HepG2 (cell line): ENCODE measurements around the gene NADK2. TPM values are rescaled to one million over a fixed set of nuclear protein-coding genes. Genes with fewer than 3 reads are reported as not detected.

ENCODE experiments used
- CHD4 ChIP-seq: fragments of 200-600 bp; sonication (generic); IDR thresholded peaks from 2 replicates; pipeline ENCODE4 v1.7.0; 2017; ENCODE audit warnings: mild to moderate bottlenecking, low read length, borderline replicate concordance
- E2F5 ChIP-seq: sonication (generic); formaldehyde crosslinking; conservative IDR thresholded peaks from 2 replicates; pipeline ENCODE4 v1.4.0; 2020; ENCODE audit warnings: missing genetic modification reagents
- EED ChIP-seq: sonication (generic); formaldehyde crosslinking; IDR thresholded peaks from 2 replicates; pipeline ENCODE4 v1.5.0; 2020; ENCODE audit warnings: mild to moderate bottlenecking, missing genetic modification reagents
- FIP1L1 ChIP-seq: fragments of 200-400 bp; formaldehyde crosslinking; IDR thresholded peaks from 2 replicates; pipeline ENCODE4 v1.6.1; 2018; ENCODE audit warnings: low read depth, mild to moderate bottlenecking, low read length, moderate library complexity, borderline replicate concordance; ENCODE audit not compliant: insufficient read depth
- FOXC1 ChIP-seq: sonication (generic); formaldehyde crosslinking; IDR thresholded peaks from 2 replicates; pipeline ENCODE4 v1.8.0; 2022; ENCODE audit warnings: mild to moderate bottlenecking, missing genetic modification reagents, borderline replicate concordance
- FOXP1 ChIP-seq, 2 experiments: fragments of 450-650 bp in 1 of 2; IDR thresholded peaks; 2 replicates each; pipeline ENCODE4 v1.6.1; 2017 to 2018; ENCODE audit warnings: antibody characterized with exemption in 1 of 2
- HDAC6 ChIP-seq: fragments of 200-600 bp; sonication (generic); IDR thresholded peaks from 2 replicates; pipeline ENCODE4 v1.7.0; 2017; ENCODE audit warnings: mild to moderate bottlenecking, antibody characterized with exemption, low read length, low read depth
- HMG20B ChIP-seq: conservative IDR thresholded peaks from 2 replicates; pipeline ENCODE4 v1.6.1; 2016; ENCODE audit warnings: missing genetic modification reagents, missing compliant biosample characterization
- MAFF ChIP-seq: IDR thresholded peaks from 2 replicates; pipeline ENCODE4 v1.6.1; 2011; ENCODE audit warnings: low read depth, low read length, improper control_type of control experiment
- MBD4 ChIP-seq: IDR thresholded peaks from 2 replicates; pipeline ENCODE4 v1.6.1; 2012; ENCODE audit warnings: low read length, inconsistent platforms, borderline replicate concordance
- NBN ChIP-seq: fragments of 450-650 bp; conservative IDR thresholded peaks from 2 replicates; pipeline ENCODE4 v1.6.1; 2017
- NCOR1 ChIP-seq: fragments of 200-600 bp; sonication (generic); IDR thresholded peaks from 2 replicates; pipeline ENCODE4 v1.7.0; 2017; ENCODE audit warnings: antibody characterized with exemption, low read length, borderline replicate concordance
- PAWR ChIP-seq: sonication (generic); formaldehyde crosslinking; IDR thresholded peaks from 2 replicates; pipeline ENCODE4 v1.4.0; 2020; ENCODE audit warnings: missing genetic modification reagents, mild to moderate bottlenecking, borderline replicate concordance
- REPIN1 ChIP-seq: sonication (generic); formaldehyde crosslinking; IDR thresholded peaks from 2 replicates; pipeline ENCODE4 v1.8.0; 2022; ENCODE audit warnings: missing genetic modification reagents, low read depth, mild to moderate bottlenecking, borderline replicate concordance
- SAFB2 ChIP-seq: sonication (generic); formaldehyde crosslinking; IDR thresholded peaks from 2 replicates; pipeline ENCODE4 v1.5.1; 2020; ENCODE audit warnings: missing genetic modification reagents, low read depth, mild to moderate bottlenecking, borderline replicate concordance
- ZBTB1 ChIP-seq: sonication (generic); formaldehyde crosslinking; IDR thresholded peaks from 2 replicates; pipeline ENCODE4 v1.4.0; 2020; ENCODE audit warnings: missing genetic modification reagents, borderline replicate concordance
- ZBTB39 ChIP-seq: sonication (generic); formaldehyde crosslinking; IDR thresholded peaks from 2 replicates; pipeline ENCODE4 v1.5.0; 2020; ENCODE audit warnings: missing genetic modification reagents
- ZBTB7B ChIP-seq: sonication (generic); formaldehyde crosslinking; IDR thresholded peaks from 2 replicates; pipeline ENCODE4 v1.4.0; 2020; ENCODE audit warnings: missing genetic modification reagents
- ZC3H4 ChIP-seq: sonication (generic); formaldehyde crosslinking; IDR thresholded peaks from 2 replicates; pipeline ENCODE4 v1.4.0; 2020; ENCODE audit warnings: missing genetic modification reagents, borderline replicate concordance
- ZNF10 ChIP-seq: sonication (generic); formaldehyde crosslinking; IDR thresholded peaks from 2 replicates; pipeline ENCODE4 v1.4.0; 2020; ENCODE audit warnings: mild to moderate bottlenecking, low read depth, missing genetic modification reagents, borderline replicate concordance
- ZNF331 ChIP-seq: sonication (generic); formaldehyde crosslinking; IDR thresholded peaks from 2 replicates; pipeline ENCODE4 v1.4.0; 2020; ENCODE audit warnings: missing genetic modification reagents
- ZNF652 ChIP-seq: IDR thresholded peaks from 2 replicates; pipeline ENCODE4 v1.6.1; 2016; ENCODE audit warnings: low read depth, borderline replicate concordance
- ZNF850 ChIP-seq: sonication (generic); formaldehyde crosslinking; conservative IDR thresholded peaks from 2 replicates; pipeline ENCODE4 v1.9.0; 2021; ENCODE audit warnings: mild to moderate bottlenecking, missing genetic modification reagents
- polyA plus RNA-seq, 8 experiments: library from polyadenylated mRNA; depleted of rRNA in 3 of 8; stranded (reverse) in 7 of 8; unstranded in 1 of 8; fragments of >200 nt; fragmentation: Illumina TruSeq in 4 of 8; extraction: Trizol in 4 of 8; gene quantifications; 2 replicates each; pipeline versions ENCODE4 v1.2.1 to v1.2.3, GENCODE V29; 2011 to 2016; ENCODE audit warnings: low read depth in 4 of 8, missing spikeins in 1 of 8, mixed read lengths in 1 of 8; ENCODE audit not compliant: insufficient read depth in 1 of 8
- total RNA-seq, 5 experiments: library from RNA; depleted of rRNA; stranded (reverse); fragments of >200 nt; fragmentation: Illumina TruSeq; extraction: Trizol; gene quantifications; 2 replicates each; pipeline ENCODE4 v1.2.3, GENCODE V29; 2016; ENCODE audit warnings: low read depth in 1 of 5
- TF ChIP-seq, protein P1 (sequence below): sonication (generic); formaldehyde crosslinking; IDR thresholded peaks from 2 replicates; pipeline ENCODE4 v1.4.0; 2020; ENCODE audit warnings: missing genetic modification reagents
- TF ChIP-seq, protein P2 (sequence below): sonication (generic); formaldehyde crosslinking; IDR thresholded peaks from 2 replicates; pipeline ENCODE4 v1.4.0; 2020; ENCODE audit warnings: missing genetic modification reagents

Gene NADK2
- total and polyA plus RNA-seq, 2 of the 13 experiments (the other 11 are each of a cell fraction or from before 2014, with no cell fraction given) = 13.9 to 71.4 TPM

DNA sequence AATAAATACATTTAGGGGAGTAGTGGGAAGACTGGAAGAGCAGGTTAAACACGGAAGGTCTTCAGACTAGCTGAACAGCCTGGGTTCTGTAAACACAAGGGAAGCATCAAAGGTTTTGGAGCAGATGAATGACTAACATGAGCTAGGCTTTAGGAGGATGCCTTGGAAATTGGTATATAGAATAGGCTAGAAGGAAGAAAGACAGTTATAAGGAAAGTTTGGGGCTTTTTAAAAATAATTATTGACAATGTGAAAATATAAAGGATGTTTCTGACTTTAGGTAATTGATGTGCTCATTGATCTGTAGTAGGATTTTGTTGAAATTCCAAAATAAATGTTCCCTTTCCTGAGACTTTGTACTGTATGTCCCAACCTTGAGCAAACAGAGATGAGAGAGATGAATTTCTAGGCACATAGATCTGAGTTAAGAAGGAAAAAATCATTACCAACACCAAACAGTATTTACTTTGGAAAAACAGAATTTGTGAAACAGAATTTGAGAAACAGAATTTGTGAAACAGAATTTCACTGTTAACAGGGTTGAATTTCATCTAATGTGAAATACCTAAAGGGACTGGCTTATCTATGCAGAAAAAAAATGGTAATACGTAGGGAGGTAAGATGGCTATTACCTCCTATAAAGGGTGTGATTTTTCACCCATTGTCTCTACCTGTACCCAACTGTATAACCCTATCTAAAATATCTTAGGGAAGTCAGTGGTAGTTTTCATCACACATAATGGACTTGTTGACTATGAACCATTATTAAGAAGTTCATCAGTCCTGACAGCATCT lies 61.0 kb downstream of the NADK2 start (continued):
- TF ChIP-seq, protein P1, sequence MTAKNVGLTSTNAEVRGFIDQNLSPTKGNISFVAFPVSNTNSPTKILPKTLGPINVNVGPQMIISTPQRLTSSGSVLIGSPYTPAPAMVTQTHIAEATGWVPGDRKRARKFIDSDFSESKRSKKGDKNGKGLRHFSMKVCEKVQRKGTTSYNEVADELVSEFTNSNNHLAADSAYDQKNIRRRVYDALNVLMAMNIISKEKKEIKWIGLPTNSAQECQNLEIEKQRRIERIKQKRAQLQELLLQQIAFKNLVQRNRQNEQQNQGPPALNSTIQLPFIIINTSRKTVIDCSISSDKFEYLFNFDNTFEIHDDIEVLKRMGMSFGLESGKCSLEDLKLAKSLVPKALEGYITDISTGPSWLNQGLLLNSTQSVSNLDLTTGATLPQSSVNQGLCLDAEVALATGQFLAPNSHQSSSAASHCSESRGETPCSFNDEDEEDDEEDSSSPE (CRISPR knock-in tag) = 0 out of 2 replicates have a peak, but pooled peaks have one; percentile 16
- TF ChIP-seq HMG20B (CRISPR knock-in tag) (0 out of 2 replicates have a peak, but pooled peaks have one; percentile 16), FIP1L1 (no peak), MBD4 (peak; percentile 92; the same call in 1 of the 2 replicates), ZBTB1 (no peak), ZNF10 (CRISPR knock-in tag) (no peak), ZC3H4 (CRISPR knock-in tag) (no peak), ZBTB39 (no peak), FOXC1 (CRISPR knock-in tag) (no peak), ZBTB7B (CRISPR knock-in tag) (peak; percentile 61), EED (CRISPR knock-in tag) (no peak), E2F5 (CRISPR knock-in tag) (no peak), REPIN1 (CRISPR knock-in tag) (0 out of 2 replicates have a peak, but pooled peaks have one; percentile 11), CHD4 (peak; percentile 62; the same call in 1 of the 2 replicates), HDAC6 (no peak), ZNF331 (CRISPR knock-in tag) (no peak; the same call in 1 of the 2 replicates), NCOR1 (peak; percentile 96), MAFF (no peak), NBN (no peak), ZNF850 (CRISPR knock-in tag) (no peak), PAWR (CRISPR knock-in tag) (no peak), FOXP1 (IDR thresholded peaks at IDR 0.05) (no peak; the same call in 1 of the 2 replicates), FOXP1 (CRISPR knock-in tag; IDR thresholded peaks at IDR 0.05) (peak; percentile 72), SAFB2 (CRISPR knock-in tag) (no peak), ZNF652 (CRISPR knock-in tag) (peak; percentile 10; the same call in 1 of the 2 replicates)
- TF ChIP-seq, protein P2, sequence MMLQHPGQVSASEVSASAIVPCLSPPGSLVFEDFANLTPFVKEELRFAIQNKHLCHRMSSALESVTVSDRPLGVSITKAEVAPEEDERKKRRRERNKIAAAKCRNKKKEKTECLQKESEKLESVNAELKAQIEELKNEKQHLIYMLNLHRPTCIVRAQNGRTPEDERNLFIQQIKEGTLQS (CRISPR knock-in tag) = no peak
